CD4-positive, alpha-beta T cell treated with Interferon alpha-2 for 1 hour (primary cell): ENCODE results near the gene ETNK2.

ENCODE experiments used
- DNase-seq, 2 donors: peaks; one replicate each; pipeline ENCODE4 v3.0.0-alpha.2; 2020 to 2022

The ETNK2 gene

GRCh38 chr1:204147406-204148383 is 4.1 kb downstream of the ETNK2 start:
- no peak for DNase-seq

- DNase-seq: no peak
Measured at GRCh38 chr1:204146965-204147364, 4.9 kb downstream of the ETNK2 start.

- DNase-seq: no peak
Measured at GRCh38 chr1:204146309-204146708, 5.5 kb downstream of the ETNK2 start.

GRCh38 chr1:204145033-204145504 is 6.8 kb downstream of the ETNK2 start:
- DNase-seq: no peak

GRCh38 chr1:204143276-204144041 is 8.4 kb downstream of the ETNK2 start:
- DNase-seq: no peak

GRCh38 chr1:204142032-204142974 is 9.5 kb downstream of the ETNK2 start:
- no peak for DNase-seq

GRCh38 chr1:204141131-204141530 is 10.7 kb downstream of the ETNK2 start:
- no peak for DNase-seq

- DNase-seq: no peak
Measured at GRCh38 chr1:204139952-204140351, 11.9 kb downstream of the ETNK2 start.

GRCh38 chr1:204139088-204139487 is 12.8 kb downstream of the ETNK2 start:
- no peak for DNase-seq

GRCh38 chr1:204136814-204137213 is 15.0 kb downstream of the ETNK2 start:
- DNase-seq: no peak

GRCh38 chr1:204134103-204134502 is 17.7 kb downstream of the ETNK2 start:
- DNase-seq: no peak

- DNase-seq: no peak
Measured at GRCh38 chr1:204132718-204133117, 19.1 kb downstream of the ETNK2 start.

- no peak for DNase-seq
Measured at GRCh38 chr1:204131978-204132377, 19.9 kb downstream of the ETNK2 start.

GRCh38 chr1:204130981-204131892 is 20.6 kb downstream of the ETNK2 start:
- no peak for DNase-seq

- no peak for DNase-seq
Measured at GRCh38 chr1:204130178-204130577, 21.7 kb downstream of the ETNK2 start.

- peak; percentile 60 to 70 for DNase-seq
Measured at GRCh38 chr1:204128964-204129896, 22.6 kb downstream of the ETNK2 start.

GRCh38 chr1:204128464-204128963 is 23.3 kb downstream of the ETNK2 start:
- no peak for DNase-seq

GRCh38 chr1:204127597-204128242 is 24.1 kb downstream of the ETNK2 start:
- peak in 1 of 2 donors; percentile 31 for DNase-seq

- no peak for DNase-seq
Measured at GRCh38 chr1:204126956-204127355, 24.9 kb downstream of the ETNK2 start.
